ENCODE measurements around the gene PET100. TPM values are rescaled to one million over a fixed set of nuclear protein-coding genes. Genes with fewer than 3 reads are reported as not detected.

PET100 gene
- total and polyA plus RNA-seq, 2 experiments from 2014 or later: 8.6 to 636 TPM

- Histone ChIP-seq H3K36me3 (ENCODE audit: insufficient read depth) (no peaks in the 10 kb centered on the region), H3K27ac (ENCODE audit: low read depth) (no peak within 1 kb of the TSS), H3K9me2 (ENCODE audit: insufficient read depth) (no peaks in the 10 kb centered on the region), H3K4me3 (no peak within 1 kb of the TSS), H3K4me2 (no peak within 1 kb of the TSS), H2AFZ (no peak within 1 kb of the TSS), H3K79me2 (replicated peaks; ENCODE audit: insufficient read depth) (0 out of 2 replicates have a peak, but pooled peaks cover 3% of the 10 kb centered on the region), H3K4me1 (ENCODE audit: insufficient read depth) (no peaks in the 10 kb centered on the region), H3K27me3 (ENCODE audit: insufficient read depth) (peaks cover 13% of the 10 kb centered on the region; the same call in 1 of the 2 replicates), H3F3A (replicated peaks; ENCODE audit: low read depth) (no peaks in the 10 kb centered on the region), H4K20me1 (replicated peaks; ENCODE audit: insufficient read depth) (no peaks in the 10 kb centered on the region)
- peaks cover 30% of the 10 kb centered on the region for H3K27me3 Mint-ChIP-seq (ENCODE audit: insufficient read depth, low read depth, poor library complexity)
- no peak within 1 kb of the TSS for H3K27ac Mint-ChIP-seq
- H3K4me1 Mint-ChIP-seq: peaks cover 2% of the 10 kb centered on the region; the same call in 1 of the 3 replicates
- H3K9me3 Mint-ChIP-seq: peaks cover 6% of the 10 kb centered on the region
- DNase-seq (ENCODE audit: low spot score) (no peak), ATAC-seq (no peak)
- peaks cover 2% of the 10 kb centered on the region; the same call in 1 of the 3 replicates for H3K36me3 Mint-ChIP-seq (ENCODE audit: low read depth)
- H3K4me3 Mint-ChIP-seq: no peak within 1 kb of the TSS
- TF ChIP-seq REST (IDR thresholded peaks at IDR 0.05; ENCODE audit: unreplicated experiment): no peak
- TF ChIP-seq CREB1 (CRISPR knock-in tag; IDR thresholded peaks at IDR 0.05; ENCODE audit: low read depth): no peak
- TF ChIP-seq POLR2AphosphoS5 (IDR thresholded peaks at IDR 0.05; ENCODE audit: low read depth): no peak
- no peak for TF ChIP-seq CTCF (conservative IDR thresholded peaks at IDR 0.05; ENCODE audit: low read depth in 2 of 2)
- TF ChIP-seq ZNF462 (CRISPR knock-in tag; IDR thresholded peaks at IDR 0.05): no peak
- TF ChIP-seq STAT1 (IDR thresholded peaks at IDR 0.05; ENCODE audit: unreplicated experiment): no peak
- no peak for TF ChIP-seq ETS1 (IDR thresholded peaks at IDR 0.05)
- TF ChIP-seq ZNF114 (CRISPR knock-in tag; IDR thresholded peaks at IDR 0.05): no peak
- no peak for TF ChIP-seq ZNF331 (CRISPR knock-in tag; IDR thresholded peaks at IDR 0.05; ENCODE audit: low read depth)
- no peak for TF ChIP-seq JUNB (IDR thresholded peaks at IDR 0.05; ENCODE audit: unreplicated experiment)
- TF ChIP-seq EZH2phosphoT487 (IDR thresholded peaks at IDR 0.05; ENCODE audit: unreplicated experiment): no peak
Observed at GRCh38 chr19:7676854-7677253, 47.3 kb downstream of the PET100 start, which contains the start of gene MCEMP1. Gene MCEMP1 (plus strand): TSS chr19:7677090. CDS start chr19:7677121, 31 bp downstream.
